22Rv1 (cell line): ENCODE results near the gene PNCK.

Experiments used
- CTCF ChIP-seq: fragments of 450-650 bp; IDR thresholded peaks from 2 replicates; pipeline ENCODE4 v1.5.1; 2017; ENCODE audit warnings: mild to moderate bottlenecking
- ZFX ChIP-seq: fragments of 450-650 bp; IDR thresholded peaks from 2 replicates; pipeline ENCODE4 v1.6.1; 2017; ENCODE audit warnings: antibody characterized with exemption, borderline replicate concordance

GRCh38 chrX:153637121-153638040 lies 36.2 kb downstream of the PNCK start:
- no peak for TF ChIP-seq ZFX
- TF ChIP-seq CTCF: no peak
